HepG2 (cell line): ENCODE results near the gene GGTLC2.

ENCODE experiments used
- CTCF ChIP-seq: sonication (generic); formaldehyde crosslinking; IDR thresholded peaks from 2 replicates; pipeline ENCODE4 v1.5.0; 2020; ENCODE audit warnings: mild to moderate bottlenecking, missing genetic modification reagents, moderate library complexity
- MXI1 ChIP-seq: IDR thresholded peaks from 3 replicates; pipeline ENCODE4 v1.6.1; 2012; ENCODE audit warnings: low read depth, low read length, inconsistent platforms, borderline replicate concordance
- POLR2AphosphoS5 ChIP-seq: IDR thresholded peaks from 2 replicates; pipeline ENCODE4 v1.6.1; 2012; ENCODE audit warnings: low read depth, low read length
- RFX3 ChIP-seq: IDR thresholded peaks from 2 replicates; pipeline ENCODE4 v1.6.1; 2016; ENCODE audit warnings: missing biosample characterization, missing genetic modification reagents
- TCF7L2 ChIP-seq: IDR thresholded peaks from 2 replicates; pipeline ENCODE4 v1.6.1; 2011; ENCODE audit warnings: mild to moderate bottlenecking, low read depth, low read length, moderate library complexity
- THAP11 ChIP-seq: IDR thresholded peaks from 2 replicates; pipeline ENCODE4 v1.6.1; 2016; ENCODE audit warnings: missing biosample characterization, missing genetic modification reagents
- ZKSCAN1 ChIP-seq: fragments of 150-350 bp; IDR thresholded peaks from 2 replicates; pipeline ENCODE4 v1.6.1; 2014; ENCODE audit warnings: low read length
- ZNF276 ChIP-seq: sonication (generic); formaldehyde crosslinking; IDR thresholded peaks from 2 replicates; pipeline ENCODE4 v1.4.0; 2020; ENCODE audit warnings: mild to moderate bottlenecking, low read depth, missing genetic modification reagents
- ZNF639 ChIP-seq: conservative IDR thresholded peaks from 2 replicates; pipeline ENCODE4 v1.6.1; 2018; ENCODE audit warnings: missing genetic modification reagents
- ZNF747 ChIP-seq: sonication (generic); formaldehyde crosslinking; IDR thresholded peaks from 2 replicates; pipeline ENCODE4 v1.8.1; 2023; ENCODE audit warnings: missing genetic modification reagents, mild to moderate bottlenecking, borderline replicate concordance

- TF ChIP-seq MXI1: no peak
- no peak for TF ChIP-seq RFX3 (CRISPR knock-in tag)
- no peak for TF ChIP-seq THAP11 (CRISPR knock-in tag)
- no peak for TF ChIP-seq ZNF276 (CRISPR knock-in tag)
- no peak for TF ChIP-seq POLR2AphosphoS5
- TF ChIP-seq CTCF (CRISPR knock-in tag): peak; percentile 76
- TF ChIP-seq ZNF747 (CRISPR knock-in tag): no peak
- TF ChIP-seq ZKSCAN1: no peak
- no peak for TF ChIP-seq ZNF639 (CRISPR knock-in tag)
- TF ChIP-seq TCF7L2: no peak
Observed at GRCh38 chr22:22692707-22693530, 48.5 kb downstream of the GGTLC2 start.
